ENCODE measurements around the gene RAMP2.

GRCh38 chr17:42743595-42744282 is 17.3 kb upstream of the RAMP2 start:
- no peak for TF ChIP-seq EZH2 (IDR thresholded peaks at IDR 0.05)
- no peak for TF ChIP-seq POLR2AphosphoS5 (IDR thresholded peaks at IDR 0.05; ENCODE audit: borderline replicate concordance, low read depth, low read length)
- no peak for TF ChIP-seq FOXP2 (optimal IDR thresholded peaks at IDR 0.05; ENCODE audit: control extremely low read depth, extremely low read length, insufficient read depth)
